HG03097 (cell line): ENCODE results near the gene UBE2V1.
"Not testable (repeated sequence)": the region's sequence is repeated elsewhere in the genome, so short reads cannot be mapped to it uniquely, and the experiment has no call there.

Source experiments
- ATAC-seq: cut with Tn5 transposase; IDR thresholded peaks from one replicate; pipeline ENCODE4 v1.9.1; 2021; ENCODE audit not compliant: unreplicated experiment, low FRiP score

Gene UBE2V1

DNA sequence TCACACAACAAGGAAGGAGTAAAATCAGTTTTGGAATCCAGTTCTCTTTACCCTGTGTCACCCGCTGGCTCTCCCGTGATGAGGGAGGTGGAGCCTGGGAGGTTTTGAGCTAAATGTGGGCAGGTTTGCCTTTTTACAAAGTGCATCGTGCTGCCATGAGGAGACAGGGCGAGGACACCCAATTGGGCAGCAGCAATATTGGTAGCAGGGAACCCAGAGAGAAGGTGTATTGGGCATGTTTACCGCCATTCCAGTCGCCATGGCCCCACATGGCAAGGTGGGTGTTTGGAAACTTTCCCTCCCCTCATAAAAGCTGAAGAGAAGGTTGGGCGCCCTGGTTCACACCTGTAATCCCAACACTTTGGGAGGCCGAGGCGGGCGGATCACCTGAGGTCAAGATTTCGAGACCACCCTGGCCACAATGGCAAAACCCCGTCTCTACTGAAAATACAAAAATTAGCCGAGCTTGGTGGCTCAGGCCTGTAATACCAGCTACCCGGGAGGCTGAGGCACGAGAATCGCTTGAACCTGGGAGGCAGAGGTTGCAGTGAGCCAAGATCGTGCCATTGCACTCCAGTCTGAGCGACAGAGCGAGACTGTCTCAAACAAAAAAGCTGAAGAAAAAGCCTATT lies 3.5 kb upstream of the UBE2V1 start:
- ATAC-seq, result no peak

DNA sequence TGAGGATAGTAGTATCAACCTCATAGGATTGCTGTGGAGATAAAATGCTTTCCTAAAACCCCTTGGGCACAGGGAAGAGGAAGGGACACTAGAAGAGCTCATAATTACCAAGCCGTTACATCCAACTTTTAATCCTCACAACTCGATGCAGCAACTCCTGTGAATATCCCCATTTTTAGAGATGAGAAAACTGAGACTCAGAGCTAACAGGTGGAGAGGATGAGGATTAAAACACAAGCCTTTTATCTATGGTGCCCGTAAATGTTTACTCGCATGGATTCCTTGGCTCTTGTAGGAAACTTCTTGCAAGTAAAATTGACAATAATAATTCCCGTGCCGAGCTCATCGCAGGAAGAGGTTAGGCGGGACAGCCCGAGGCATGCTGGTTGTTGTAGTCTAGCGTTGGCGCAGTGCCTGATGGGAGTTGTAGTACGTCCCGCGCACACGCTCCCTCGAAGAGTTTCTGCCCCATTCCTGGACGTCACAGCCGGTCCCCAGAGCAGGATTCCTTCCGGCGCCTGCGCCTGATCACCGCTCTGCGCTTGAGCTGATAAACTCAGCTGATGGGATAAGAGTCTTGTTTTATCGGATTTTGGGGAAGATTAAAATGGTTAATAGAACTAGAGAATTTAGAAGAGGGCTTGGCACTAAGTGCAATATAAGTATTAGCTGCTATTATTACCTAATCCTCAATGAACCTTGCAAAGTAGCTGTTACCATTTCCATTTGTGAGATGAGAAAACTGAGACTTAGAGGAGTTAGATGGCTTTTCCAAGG lies 2.8 kb upstream of the UBE2V1 start:
- peak; percentile 61 for ATAC-seq

DNA sequence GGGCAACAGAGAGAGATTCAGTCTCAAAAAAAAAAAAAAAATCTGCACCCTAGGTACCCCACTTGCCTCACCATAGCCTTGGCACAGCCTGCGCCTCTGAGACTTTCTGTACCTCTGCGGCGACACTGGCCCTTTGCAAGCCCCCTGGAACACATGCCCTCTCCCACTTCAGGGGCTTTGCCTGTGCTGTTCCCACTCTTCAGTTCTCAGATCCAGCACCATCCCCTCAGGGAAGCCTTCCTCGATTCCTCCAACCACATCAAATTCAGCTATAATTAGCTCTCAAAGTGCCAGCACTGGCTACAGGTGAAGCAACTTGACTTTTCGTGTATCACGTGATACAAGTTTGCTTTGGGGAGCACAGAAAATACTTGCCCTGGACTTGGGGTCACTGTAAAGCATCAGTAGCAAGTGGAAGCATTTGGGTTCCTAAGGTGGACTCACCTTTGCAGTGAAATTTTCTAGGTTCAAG lies 2.1 kb upstream of the UBE2V1 start:
- ATAC-seq, result no peak

DNA sequence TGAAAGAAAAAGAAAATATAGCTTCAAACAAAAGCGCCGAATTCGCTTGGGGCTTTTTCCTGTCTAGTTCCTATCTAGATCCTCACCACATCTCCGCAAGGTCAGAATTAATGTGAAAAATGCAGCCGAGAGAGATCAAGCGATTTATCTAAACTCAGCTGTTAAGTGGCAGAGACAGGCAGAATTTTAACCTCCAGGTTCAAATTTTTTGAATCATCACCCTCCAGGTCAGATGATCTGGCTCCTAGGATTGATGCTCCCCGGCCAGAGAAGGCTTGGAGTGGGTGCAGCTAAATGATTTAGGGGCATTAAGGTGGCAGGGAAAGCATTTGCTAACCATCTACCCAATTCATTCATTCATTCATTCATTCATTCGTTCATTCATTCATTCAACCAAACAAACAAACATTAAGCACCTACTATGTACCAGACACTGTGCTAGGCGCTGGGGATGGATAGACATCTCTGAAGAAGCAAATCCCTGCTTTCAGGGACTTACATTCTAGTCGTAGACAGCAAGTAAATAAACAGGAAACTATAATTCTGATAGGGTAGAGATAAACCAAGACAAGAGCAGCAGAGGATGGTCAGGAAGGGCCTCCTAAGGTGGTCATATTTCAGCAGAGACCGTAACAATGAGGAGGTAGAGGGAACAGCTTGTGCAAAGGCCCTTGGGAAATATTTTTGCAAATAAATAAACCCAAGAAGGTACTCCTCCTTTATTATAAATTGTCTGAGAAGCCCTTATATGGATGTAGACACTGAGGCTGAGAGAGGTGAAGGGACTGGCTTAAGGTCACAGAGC lies 672 bp upstream of the UBE2V1 start:
- ATAC-seq, result no peak

DNA sequence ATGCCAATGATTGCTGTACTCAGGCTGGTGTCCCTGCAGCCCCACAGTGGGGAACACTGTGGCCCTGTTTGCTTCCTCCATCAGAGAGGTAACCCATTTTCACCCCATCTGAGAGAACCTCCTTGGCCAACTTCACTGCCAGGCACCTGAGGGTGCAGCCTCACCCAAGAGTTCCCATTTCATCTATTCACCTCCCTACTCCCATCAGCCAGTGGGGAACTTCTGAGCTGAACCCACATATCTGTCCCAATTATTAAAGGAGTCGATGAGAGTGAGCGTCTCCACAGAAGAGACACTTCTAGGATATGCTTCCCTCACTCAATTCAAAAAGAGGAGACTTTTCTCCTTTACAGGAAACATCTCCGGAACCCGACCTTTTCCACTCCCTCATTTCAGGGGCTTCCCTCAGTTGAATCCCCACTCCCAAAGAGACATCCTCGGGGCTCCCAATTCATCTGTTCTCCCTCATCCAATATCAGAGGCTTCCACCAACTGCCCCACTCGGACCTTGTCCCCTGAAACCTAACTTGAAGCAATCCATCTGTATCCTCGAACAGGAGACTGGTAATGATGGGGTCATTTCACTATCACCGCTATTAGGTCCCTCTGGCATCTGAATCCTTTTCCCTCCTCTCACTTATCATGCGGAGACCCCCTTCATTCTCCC lies 988 bp downstream of the UBE2V1 start:
- ATAC-seq, result no peak

- no peak for ATAC-seq
Measured at GRCh38 chr20:50111120-50111828, 1.7 kb downstream of the UBE2V1 start.

DNA sequence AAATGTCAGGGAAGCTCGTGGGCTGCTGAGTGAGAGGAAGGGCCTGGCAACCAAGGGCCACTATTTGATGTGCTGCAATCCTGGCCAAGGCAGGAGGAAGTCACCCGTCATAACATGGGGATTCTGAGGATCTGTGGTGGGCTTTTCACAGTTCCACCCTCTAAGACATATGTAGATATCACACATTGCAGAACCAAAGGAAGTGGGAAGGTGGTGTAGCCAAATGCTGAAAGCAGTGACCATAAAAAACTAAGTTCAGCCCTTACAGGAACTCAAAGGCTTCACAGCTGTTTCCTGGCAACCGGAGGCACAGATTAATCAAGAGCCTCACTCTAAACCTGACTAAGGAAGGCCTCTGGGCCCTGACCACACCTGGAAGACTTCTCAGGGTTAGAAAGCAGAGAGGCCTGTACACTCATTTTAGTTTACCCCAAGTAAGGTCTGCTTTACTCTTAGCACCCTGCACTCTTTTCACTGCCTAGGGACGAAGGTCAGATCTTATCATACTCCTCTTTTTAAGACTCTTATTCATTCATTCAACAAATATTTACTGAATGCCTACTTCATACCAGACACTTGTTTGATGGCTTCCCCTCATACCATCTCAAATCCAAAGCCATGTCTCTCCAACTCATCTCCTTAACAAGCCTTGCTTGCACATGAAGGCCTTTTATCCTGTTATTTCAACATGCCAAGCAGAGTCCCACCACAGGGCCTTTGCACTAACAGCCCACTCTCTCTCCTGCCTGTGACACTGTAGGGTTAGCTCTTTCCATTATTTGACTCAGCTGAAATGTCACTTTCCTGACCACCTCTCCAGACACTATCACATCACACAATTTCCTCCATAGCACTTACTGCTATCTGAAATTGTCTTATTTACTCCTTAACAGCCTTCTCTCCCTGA lies 2.6 kb downstream of the UBE2V1 start:
- ATAC-seq, result peak; percentile 43

DNA sequence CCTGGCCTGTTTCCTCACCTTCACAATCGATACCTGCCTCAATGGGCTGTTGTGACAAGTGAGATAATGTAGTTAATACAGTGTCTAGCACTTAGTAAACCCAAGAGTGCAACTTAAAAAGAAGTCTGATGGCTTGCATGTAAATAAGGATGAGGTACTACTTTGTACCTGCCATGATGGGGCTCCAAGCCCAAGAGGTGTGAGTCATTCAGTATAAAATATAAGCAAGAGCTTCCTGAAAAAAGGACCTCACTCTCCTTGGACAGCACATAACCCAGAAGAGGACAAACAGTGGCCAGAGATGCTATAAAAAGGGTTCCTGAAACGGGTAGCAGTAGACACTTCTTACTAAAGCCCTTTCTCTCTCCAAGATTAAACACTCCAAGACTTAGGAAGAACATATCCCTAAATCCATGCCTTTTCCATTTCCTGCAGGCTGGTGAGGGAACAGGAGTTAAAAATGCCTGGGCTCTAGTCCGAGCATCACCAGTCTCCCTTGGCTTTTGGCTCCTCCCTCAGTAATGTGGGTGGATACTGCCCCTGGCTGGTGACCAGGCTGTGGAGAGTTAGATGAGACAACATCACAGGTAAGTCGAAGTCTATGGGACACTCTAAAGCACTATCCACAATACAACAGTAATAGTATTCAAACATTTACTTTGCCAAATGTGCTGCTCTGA lies 4.3 kb downstream of the UBE2V1 start:
- no peak for ATAC-seq

- ATAC-seq, result no peak
Measured at GRCh38 chr20:50107796-50108331, 5.1 kb downstream of the UBE2V1 start.

DNA sequence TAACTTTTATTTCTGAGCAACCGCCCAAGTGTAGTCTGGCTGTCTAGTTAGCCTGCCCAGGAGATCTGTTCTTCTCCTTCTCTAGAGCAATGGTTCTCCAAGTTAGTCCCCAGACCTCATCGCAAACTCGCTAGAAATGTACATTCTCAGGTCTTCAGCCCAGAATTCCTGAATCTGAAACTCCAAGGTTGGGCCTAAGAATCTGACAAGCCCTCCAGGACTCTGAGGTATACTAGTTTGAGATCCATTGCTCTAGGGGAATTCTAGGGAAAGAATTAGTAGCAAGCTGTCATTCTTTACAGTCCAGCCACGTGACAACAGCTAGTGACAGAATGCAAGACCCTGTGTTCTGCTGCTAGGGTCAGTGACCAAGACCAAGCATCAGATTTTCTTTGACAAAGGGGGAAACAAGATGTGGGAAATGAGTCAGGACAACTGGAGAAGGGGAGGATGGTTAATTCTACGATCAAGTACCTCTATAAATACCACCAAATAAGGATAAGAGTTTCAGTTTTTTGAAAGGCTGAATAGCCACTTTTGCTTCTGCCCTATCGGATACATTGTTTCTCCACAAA lies 5.8 kb downstream of the UBE2V1 start:
- no peak for ATAC-seq

- ATAC-seq, result not testable (repeated sequence)
Measured at GRCh38 chr20:50106669-50107068, 6.3 kb downstream of the UBE2V1 start.

- not testable (repeated sequence) for ATAC-seq
Measured at GRCh38 chr20:50103464-50104107, 9.4 kb downstream of the UBE2V1 start.

DNA sequence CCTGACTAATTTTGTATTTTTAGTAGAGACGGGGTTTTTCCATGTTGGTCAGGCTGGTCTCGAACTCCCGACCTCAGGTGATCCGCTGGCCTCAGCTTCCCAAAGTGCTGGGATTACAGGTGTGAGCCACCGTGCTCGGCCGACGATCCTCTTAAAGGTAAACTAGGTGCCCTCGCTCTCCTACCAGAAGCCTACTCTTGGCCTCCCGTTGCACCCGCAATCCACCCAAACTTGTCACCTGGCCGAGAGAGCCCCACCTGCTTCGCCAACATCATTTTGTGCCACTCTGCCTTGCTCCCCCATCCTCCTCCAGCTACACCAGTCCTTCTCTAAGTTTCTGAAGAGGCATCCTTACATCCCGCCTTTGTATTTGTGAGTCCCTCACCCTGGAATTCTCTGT lies 10.4 kb downstream of the UBE2V1 start:
- ATAC-seq, result not testable (repeated sequence)

- ATAC-seq, result no peak
Measured at GRCh38 chr20:50101887-50102286, 11.1 kb downstream of the UBE2V1 start.

GRCh38 chr20:50101281-50101680 lies 11.7 kb downstream of the UBE2V1 start:
- no peak for ATAC-seq

DNA sequence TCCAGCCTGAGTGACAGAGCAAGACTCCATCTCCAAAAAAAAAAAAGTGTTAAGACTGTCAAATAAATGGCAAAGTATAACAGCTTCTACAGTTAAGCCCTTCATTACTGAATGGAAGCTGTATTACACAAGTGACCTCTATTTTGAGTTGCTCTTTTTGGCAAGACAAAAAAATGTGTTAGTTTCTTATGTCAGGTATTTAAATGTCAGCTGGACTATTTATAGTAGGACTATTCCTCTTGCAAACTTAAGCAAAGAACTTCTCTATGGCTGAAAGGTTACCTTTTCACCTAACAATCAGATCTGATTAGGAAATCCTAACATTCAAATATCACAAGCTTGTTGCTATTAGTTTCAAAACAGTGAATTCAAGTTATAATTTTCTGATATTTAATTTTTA lies 12.4 kb downstream of the UBE2V1 start:
- no peak for ATAC-seq

DNA sequence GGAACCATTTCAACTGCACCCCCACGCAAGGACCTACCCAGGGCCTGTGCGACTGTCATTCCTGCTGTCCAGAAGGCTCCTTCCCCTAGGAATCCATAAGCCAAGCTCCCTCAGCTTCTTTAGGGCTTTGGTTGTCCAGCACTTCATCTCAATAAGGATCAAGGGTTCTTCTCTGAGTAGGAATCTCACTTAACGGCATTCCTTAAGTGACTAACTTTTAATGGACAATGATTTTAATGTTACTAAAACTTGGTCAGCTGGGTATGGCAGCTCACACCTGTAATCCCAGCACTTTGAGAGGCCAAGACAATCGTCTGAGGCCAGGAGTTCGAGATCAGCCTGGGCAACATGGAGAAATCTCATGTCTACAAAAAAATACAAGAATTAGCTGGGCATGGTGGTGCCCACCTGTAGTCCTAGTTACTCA lies 13.4 kb downstream of the UBE2V1 start:
- no peak for ATAC-seq
